ENCODE data around the gene NUP50.

The NUP50 gene

GRCh38 chr22:45194686-45195085, 31.0 kb downstream of the NUP50 start:
- no peak for DNase-seq (ENCODE audit: low spot score)

GRCh38 chr22:45195616-45196015, 31.9 kb downstream of the NUP50 start:
- no peak for DNase-seq (ENCODE audit: low spot score)

GRCh38 chr22:45196308-45196707, 32.6 kb downstream of the NUP50 start:
- DNase-seq (ENCODE audit: low spot score), result no peak

DNA sequence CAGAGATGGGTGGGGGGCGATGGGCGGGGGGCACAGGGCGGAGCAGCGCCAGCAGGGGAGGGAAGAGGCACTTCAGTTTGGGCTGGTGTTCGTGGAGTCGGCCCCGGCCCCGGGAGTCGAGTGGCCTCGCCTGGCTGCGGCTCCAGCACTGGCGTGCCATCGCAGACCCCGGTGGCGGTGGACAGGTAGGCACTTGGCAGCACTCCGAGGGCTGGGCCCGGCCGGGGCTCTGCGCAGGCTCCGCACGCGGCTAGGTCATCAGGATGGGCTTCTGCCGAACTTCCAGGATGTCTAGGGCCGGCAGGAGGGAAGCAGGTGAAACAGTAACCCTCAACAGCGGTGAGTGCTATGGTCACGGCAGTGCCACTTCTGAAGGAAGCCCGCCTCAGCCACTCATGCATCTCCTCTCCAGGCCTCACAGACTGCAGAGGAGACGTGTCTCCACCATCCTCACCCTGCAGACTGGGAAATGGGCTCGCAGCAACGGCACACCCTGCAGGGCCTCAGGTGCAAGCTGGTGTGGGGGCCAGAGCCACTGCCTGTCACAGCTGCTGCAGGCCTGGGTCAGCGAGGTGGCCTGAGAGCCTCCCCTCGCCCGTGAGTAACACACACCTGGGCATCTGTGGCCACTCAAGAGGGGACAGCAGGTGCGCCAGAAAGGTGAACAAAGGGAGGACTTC, 33.3 kb downstream of the NUP50 start:
- no peak for DNase-seq (ENCODE audit: low spot score)

DNA sequence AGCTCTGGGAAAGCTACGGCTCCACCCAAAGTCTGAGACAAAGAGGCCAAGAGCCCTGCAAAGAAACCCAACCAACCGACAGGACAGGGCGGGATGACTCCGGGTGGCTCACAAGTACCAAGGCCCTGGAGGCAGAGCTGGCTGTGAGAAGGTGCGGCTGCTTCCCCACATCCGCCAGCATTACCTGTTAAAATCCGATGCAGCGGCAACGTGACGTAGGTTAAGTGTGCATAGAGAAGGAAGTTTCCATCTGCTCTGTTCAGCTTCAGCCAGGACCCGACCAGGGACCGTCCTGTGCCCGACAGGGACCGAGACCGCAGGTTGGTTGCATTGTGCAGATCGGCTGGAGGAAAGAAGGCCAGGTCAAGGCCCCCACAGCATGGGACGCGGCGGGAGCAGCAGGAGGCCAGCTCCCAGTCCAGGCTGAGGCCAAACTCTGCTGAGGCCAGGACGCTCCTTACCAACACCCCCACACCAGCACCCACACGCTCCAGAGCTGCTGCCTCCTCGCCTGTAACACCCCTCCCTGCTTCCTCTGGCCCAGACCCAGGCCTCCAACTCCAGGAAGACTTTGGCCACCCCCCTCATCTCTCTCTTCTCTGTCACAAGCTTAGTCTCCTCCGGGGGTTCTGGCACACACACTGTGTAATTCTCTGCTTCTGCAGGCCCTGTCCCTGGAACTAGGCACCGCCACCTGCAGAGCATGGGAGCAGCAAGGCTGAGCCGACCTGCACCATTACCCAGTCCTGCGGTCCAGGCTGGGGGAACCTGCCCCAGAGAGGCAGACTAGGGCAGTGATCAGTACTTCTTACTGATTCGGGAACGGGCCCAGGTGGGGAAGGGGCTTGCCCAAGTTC, 34.1 kb downstream of the NUP50 start:
- no peak for DNase-seq (ENCODE audit: low spot score)

- no peak for DNase-seq (ENCODE audit: low spot score)
These were observed 34.7 kb downstream of the NUP50 start for GRCh38 chr22:45198463-45198795.

DNA sequence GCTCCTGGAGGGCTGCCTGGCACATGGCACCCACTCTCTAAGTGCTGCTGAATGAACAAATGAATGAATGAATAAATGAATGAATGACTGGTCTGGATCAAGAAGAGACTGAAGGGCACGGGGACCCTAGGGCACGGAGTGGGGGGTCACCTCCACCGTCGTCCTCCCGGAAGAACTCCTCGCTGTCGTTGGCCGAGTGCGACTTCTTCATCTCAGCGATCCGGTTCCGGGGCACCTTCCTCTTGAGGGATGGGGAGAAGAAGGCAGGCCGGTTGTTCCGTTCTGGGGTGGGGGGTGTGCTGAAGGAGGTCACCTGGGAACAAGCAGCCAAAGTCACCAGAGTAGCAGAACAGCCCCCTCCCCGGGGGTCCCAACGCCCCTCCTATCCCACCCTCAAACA, 36.0 kb downstream of the NUP50 start:
- no peak for DNase-seq (ENCODE audit: low spot score)

GRCh38 chr22:45200230-45200629, 36.5 kb downstream of the NUP50 start:
- DNase-seq (ENCODE audit: low spot score), result no peak

GRCh38 chr22:45200860-45201511, 37.3 kb downstream of the NUP50 start:
- peak; percentile 75 for DNase-seq (ENCODE audit: low spot score)

GRCh38 chr22:45201678-45202332, 38.1 kb downstream of the NUP50 start:
- peak; percentile 87 for DNase-seq (ENCODE audit: low spot score)

GRCh38 chr22:45202333-45203149, 38.8 kb downstream of the NUP50 start:
- no peak for DNase-seq (ENCODE audit: low spot score)

DNA sequence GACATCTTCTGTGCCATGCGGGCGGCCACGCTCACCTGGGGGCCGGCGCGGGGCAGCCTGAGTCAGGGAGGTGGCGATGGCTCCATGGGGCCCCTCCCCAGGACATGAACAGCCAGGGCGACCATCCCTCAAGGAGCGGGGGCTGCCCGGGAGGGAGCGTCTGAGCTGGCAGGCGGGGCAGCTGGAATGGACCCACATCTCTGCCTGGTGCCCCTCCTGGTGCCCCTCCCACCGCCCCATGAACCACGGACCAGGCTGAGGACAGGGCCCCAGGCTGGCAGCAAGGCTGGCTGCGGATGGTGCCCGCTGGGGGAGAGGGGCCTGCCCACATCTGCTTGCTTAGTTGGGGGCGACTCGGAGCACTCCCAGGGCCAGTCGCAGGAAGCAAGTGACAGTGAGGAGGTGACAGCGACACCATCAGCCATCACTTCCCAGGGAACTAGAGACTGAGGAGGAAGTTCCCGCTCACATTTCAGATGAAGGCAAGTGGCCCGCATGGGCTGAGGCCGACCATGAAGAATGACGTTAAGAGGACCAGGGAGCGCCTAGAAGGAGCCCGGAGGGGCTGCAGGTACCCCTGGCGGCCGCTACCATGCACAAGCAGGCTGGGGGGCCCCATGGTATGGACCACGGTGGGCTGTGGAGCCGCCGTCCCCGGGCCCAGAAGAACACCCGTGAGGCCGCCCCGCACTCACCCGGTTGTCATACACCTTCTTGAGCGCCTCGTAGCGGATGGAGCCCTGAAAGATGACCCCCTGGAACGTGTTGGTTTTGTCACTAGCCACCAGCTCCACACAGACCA, 39.6 kb downstream of the NUP50 start:
- DNase-seq (ENCODE audit: low spot score), result no peak

DNA sequence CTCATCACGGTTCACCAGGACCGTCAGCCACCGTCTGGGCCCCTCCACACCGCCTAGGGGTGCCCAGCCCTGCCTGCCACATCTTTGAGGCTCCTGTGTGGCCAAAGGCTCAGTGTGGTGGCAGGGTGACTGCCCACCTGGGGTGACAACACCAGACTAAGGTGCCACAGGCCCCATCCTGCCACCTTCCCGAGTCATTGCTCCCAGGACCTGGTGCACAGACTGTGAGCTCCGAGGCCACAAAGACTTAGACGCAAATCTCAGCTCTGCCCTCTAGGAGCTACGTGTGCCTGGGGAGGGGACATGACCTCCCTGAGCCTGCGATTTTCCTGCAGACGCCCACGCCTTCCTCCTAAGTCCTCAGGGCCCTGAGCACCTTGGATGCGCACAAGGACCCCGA, 40.5 kb downstream of the NUP50 start:
- DNase-seq (ENCODE audit: low spot score), result no peak

GRCh38 chr22:45204819-45205218, 41.1 kb downstream of the NUP50 start:
- no peak for DNase-seq (ENCODE audit: low spot score)

DNA sequence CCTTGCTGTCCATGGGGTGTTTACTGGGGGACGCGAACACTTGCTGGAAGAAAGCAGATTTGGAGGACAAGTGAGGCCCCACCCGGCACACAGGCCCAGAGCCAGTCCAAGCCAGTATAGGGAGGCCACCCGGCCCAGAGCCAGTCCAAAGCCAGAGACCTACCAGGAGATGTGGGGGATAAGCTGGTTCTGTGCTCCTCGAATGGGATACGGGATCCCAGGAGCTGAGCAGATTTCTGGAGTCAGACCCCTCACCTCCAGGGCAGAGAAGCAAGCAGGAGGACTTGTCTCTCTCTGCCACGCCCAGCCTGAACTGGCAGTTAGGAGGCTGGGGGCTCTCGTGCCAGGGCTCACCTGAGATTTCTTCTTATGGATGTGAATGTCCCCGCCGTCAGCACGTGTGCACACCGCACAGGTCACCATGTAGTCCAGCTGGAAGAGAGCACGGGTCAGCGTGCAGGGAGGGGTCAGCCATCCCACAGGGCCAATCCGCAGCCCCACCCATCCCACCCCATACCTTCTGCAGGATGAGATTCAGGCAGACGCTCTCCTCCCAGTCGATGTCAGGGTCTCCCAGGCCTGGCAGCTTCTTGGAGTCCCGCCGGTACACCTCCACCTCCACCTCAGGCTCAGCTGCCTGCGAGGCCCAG, 41.7 kb downstream of the NUP50 start:
- DNase-seq (ENCODE audit: low spot score), result no peak

- no peak for DNase-seq (ENCODE audit: low spot score)
These were observed 42.5 kb downstream of the NUP50 start for GRCh38 chr22:45206233-45206632.

DNA sequence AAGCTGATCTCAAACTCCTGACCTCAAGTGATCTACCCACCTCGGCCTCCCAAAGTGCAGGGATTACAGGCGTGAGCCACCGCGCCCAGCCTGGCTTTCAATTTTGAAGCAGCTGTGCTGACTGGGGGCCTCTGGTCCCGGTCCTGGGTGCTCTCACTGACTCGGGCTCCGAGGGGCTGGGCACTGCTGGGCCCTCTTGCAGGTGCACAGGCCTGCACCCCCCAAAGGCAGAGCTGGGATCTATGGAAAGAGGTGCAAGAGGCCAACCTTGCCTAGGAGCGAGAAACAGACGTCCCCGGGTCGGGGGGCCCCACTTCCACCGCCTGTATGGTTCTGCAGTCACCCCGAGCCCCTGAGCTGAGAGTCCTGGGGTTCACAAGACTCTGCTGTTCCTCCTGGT, 43.8 kb downstream of the NUP50 start:
- DNase-seq (ENCODE audit: low spot score), result no peak

- no peak for DNase-seq (ENCODE audit: low spot score)
These were observed 44.4 kb downstream of the NUP50 start for GRCh38 chr22:45207981-45208664.

GRCh38 chr22:45208696-45208992, 44.9 kb downstream of the NUP50 start:
- DNase-seq (ENCODE audit: low spot score), result no peak

Data from AG08396 (cell line).